Esophagus muscularis mucosa (tissue), 4 donors: ENCODE measurements around the gene TTC9.

Experiments
- CTCF ChIP-seq, 3 experiments: fragments of 200-600 bp in 2 of 3; fragments of 450-650 bp in 1 of 3; sonication (generic) in 2 of 3; IDR thresholded peaks; one replicate each; pipeline ENCODE4 v1.5.1; 2017 to 2019; ENCODE audit warnings: antibody characterized with exemption in 3 of 3, mild to moderate bottlenecking in 2 of 3, moderate library complexity in 1 of 3
- EP300 ChIP-seq: sonication (generic); formaldehyde crosslinking; IDR thresholded peaks from one replicate; pipeline ENCODE4 v1.6.1; 2017; ENCODE audit warnings: antibody characterized with exemption
- POLR2A ChIP-seq: fragments of 450-650 bp; IDR thresholded peaks from one replicate; pipeline ENCODE4 v1.6.1; 2017; ENCODE audit warnings: antibody characterized with exemption, moderate library complexity, mild to moderate bottlenecking, low read depth
- POLR2AphosphoS5 ChIP-seq, 2 donors: sonication (generic); formaldehyde crosslinking; IDR thresholded peaks; one replicate each; pipeline ENCODE4 v1.6.1; 2017; ENCODE audit warnings: antibody characterized with exemption in 2 of 2

- TF ChIP-seq POLR2A = no peak
- no peak for TF ChIP-seq CTCF (IDR thresholded peaks at IDR 0.05)
- no peak for TF ChIP-seq POLR2AphosphoS5 (IDR thresholded peaks at IDR 0.05)
- no peak for TF ChIP-seq EP300
Measured at GRCh38 chr14:70706177-70706576, 64.5 kb downstream of the TTC9 start.
